K562 (cell line): ENCODE measurements around the gene ZBED2. TPM values are rescaled to one million over a fixed set of nuclear protein-coding genes. Genes with fewer than 3 reads are reported as not detected.

Source experiments
- ATAC-seq: fragments of 200-7000 bp; cut with Tn5 transposase; 3 replicates; pipeline ENCODE4 v1.9.1; 2020; ENCODE audit warnings: moderate library complexity
- BruUV-seq: library from RNA; stranded (reverse); fragments of 400-500 nt; replicated peaks from 2 replicates; lab custom pipeline; 2021; lab: Mats Ljungman, UMichigan
- CTCF ChIA-PET: fragments of 300-600 bp; formaldehyde crosslinking; extraction: SDS; loops from one replicate; lab custom pipeline; 2021; ENCODE audit warnings: low intra/inter-chr PET ratio; lab: Yijun Ruan, JAX
- POLR2A ChIA-PET: fragments of 300-600, 350-650 bp; sonication (Branson Sonifier 250); formaldehyde crosslinking; extraction: SDS; loops from one replicate; lab custom pipeline; 2021; ENCODE audit warnings: antibody characterized with exemption, inconsistent platforms; lab: Yijun Ruan, JAX
- DNase-seq, 4 experiments: peaks; one replicate each; pipeline versions ENCODE4 v3.0.0 to v3.0.0-alpha.2; 2011 to 2018; ENCODE audit warnings: low spot score in 3 of 4, mixed read lengths in 3 of 4; ENCODE audit errors: extremely low read depth in 1 of 4
- FAIRE-seq: peaks from 2 replicates; lab custom pipeline; 2011; peaks lifted over from hg19 to GRCh38; lab: Jason Lieb, UNC
- H2AFZ ChIP-seq: 2 replicates; pipeline ENCODE4 v1.6.0; 2011; ENCODE audit warnings: low read depth, low read length, control low read depth, inconsistent platforms
- H3K27ac ChIP-seq: fragments of 200-600 bp; 3 replicates; pipeline ENCODE4 v1.8.0; 2011; ENCODE audit warnings: low read depth, mild to moderate bottlenecking, control low read depth, inconsistent platforms, low read length, moderate library complexity, mixed read lengths; ENCODE audit errors: extremely low read depth
- H3K27me3 ChIP-seq, 2 experiments: fragments of 300-600 bp in 1 of 2; 2 replicates in 1 of 2; 3 replicates in 1 of 2; pipeline versions ENCODE4 v1.6.0 to v1.8.0; 2011; ENCODE audit warnings: inconsistent platforms in 2 of 2, low read length in 2 of 2, mild to moderate bottlenecking in 1 of 2, mixed read lengths in 1 of 2, moderate library complexity in 1 of 2; ENCODE audit not compliant: control insufficient read depth in 2 of 2, insufficient read depth in 2 of 2
- H3K36me3 ChIP-seq: fragments of 300-600 bp; 3 replicates; pipeline ENCODE4 v1.8.0; 2011; ENCODE audit warnings: mild to moderate bottlenecking, low read length, inconsistent platforms; ENCODE audit not compliant: control insufficient read depth, insufficient read depth
- H3K4me1 ChIP-seq, 2 experiments: fragments of 200-600 bp in 1 of 2; replicated peaks in 1 of 2; 2 replicates in 1 of 2; 3 replicates in 1 of 2; pipeline versions ENCODE4 v1.5.1 to v1.8.0; 2011; ENCODE audit warnings: inconsistent platforms in 2 of 2, low read length in 2 of 2, mild to moderate bottlenecking in 1 of 2, mixed read lengths in 1 of 2, moderate library complexity in 1 of 2; ENCODE audit not compliant: control insufficient read depth in 2 of 2, insufficient read depth in 2 of 2
- H3K4me2 ChIP-seq: 2 replicates; pipeline ENCODE4 v1.6.1; 2011; ENCODE audit warnings: low read length, control low read depth, inconsistent platforms, mixed read lengths; ENCODE audit not compliant: insufficient read depth
- H3K4me3 ChIP-seq: fragments of 200-600 bp; sonication (generic), shearing (Covaris generic); 2 replicates; pipeline ENCODE4 v1.5.1; 2016; ENCODE audit warnings: control low read depth, inconsistent platforms
- H3K79me2 ChIP-seq: fragments of 200-600 bp; 3 replicates; pipeline ENCODE4 v1.8.0; 2011; ENCODE audit warnings: low read length, inconsistent platforms; ENCODE audit not compliant: control insufficient read depth, insufficient read depth
- H3K9ac ChIP-seq, 2 experiments: 2 replicates each; pipeline versions ENCODE4 v1.6.0 to v1.6.1; 2011; ENCODE audit warnings: low read depth in 2 of 2, low read length in 2 of 2, control low read depth in 1 of 2, inconsistent platforms in 1 of 2, mild to moderate bottlenecking in 1 of 2, mixed read lengths in 1 of 2; ENCODE audit not compliant: insufficient read depth in 1 of 2
- H3K9me1 ChIP-seq: one replicate; pipeline ENCODE4 v1.6.0; 2011; ENCODE audit warnings: inconsistent platforms, mild to moderate bottlenecking, low read length, moderate library complexity; ENCODE audit not compliant: control insufficient read depth, insufficient read depth
- H3K9me3 ChIP-seq: replicated peaks from 2 replicates; pipeline ENCODE4 v1.5.1; 2011; ENCODE audit warnings: low read depth, low read length, inconsistent platforms; ENCODE audit not compliant: control insufficient read depth, insufficient read depth
- H4K20me1 ChIP-seq: replicated peaks from 2 replicates; pipeline ENCODE4 v1.6.1; 2011; ENCODE audit warnings: low read length, inconsistent platforms, mixed read lengths; ENCODE audit not compliant: control insufficient read depth, insufficient read depth
- ARNT ChIP-seq, 2 experiments: fragments of 450-650 bp; IDR thresholded peaks; 2 replicates each; pipeline ENCODE4 v1.6.1; 2016; ENCODE audit warnings: mild to moderate bottlenecking in 1 of 2
- C11orf30 ChIP-seq: fragments of 450-650 bp; IDR thresholded peaks from 2 replicates; pipeline ENCODE4 v1.6.1; 2016; ENCODE audit warnings: low read depth, mild to moderate bottlenecking
- FOXA3 ChIP-seq, 2 experiments: fragments of 450-650 bp in 1 of 2; sonication (generic) in 1 of 2; formaldehyde crosslinking; IDR thresholded peaks in 1 of 2; conservative IDR thresholded peaks in 1 of 2; 2 replicates each; pipeline versions ENCODE4 v1.4.0 to v1.8.0; 2020 to 2022; ENCODE audit warnings: mild to moderate bottlenecking in 2 of 2, missing genetic modification reagents in 1 of 2
- MBD2 ChIP-seq: sonication (generic); IDR thresholded peaks from 2 replicates; pipeline ENCODE4 v1.6.1; 2016; ENCODE audit warnings: low read depth, borderline replicate concordance
- NCOA2 ChIP-seq, 2 experiments: fragments of 450-650 bp; IDR thresholded peaks; 2 replicates each; pipeline ENCODE4 v1.6.1; 2018; ENCODE audit warnings: mild to moderate bottlenecking in 2 of 2, moderate library complexity in 1 of 2; ENCODE audit not compliant: partially characterized antibody in 2 of 2
- NEUROD1 ChIP-seq: fragments of 150-350 bp; IDR thresholded peaks from 2 replicates; pipeline ENCODE4 v1.6.1; 2014; ENCODE audit warnings: borderline replicate concordance, low read length, low read depth; ENCODE audit not compliant: partially characterized antibody
- POLR2A ChIP-seq: fragments of 450-650 bp; conservative IDR thresholded peaks from 2 replicates; pipeline ENCODE4 v1.6.1; 2016
- PTBP1 ChIP-seq: fragments of 200-400 bp; formaldehyde crosslinking; IDR thresholded peaks from 2 replicates; pipeline ENCODE4 v1.6.1; 2017; ENCODE audit warnings: low read depth, low read length
- RBM34 ChIP-seq: fragments of 200-400 bp; formaldehyde crosslinking; IDR thresholded peaks from 2 replicates; pipeline ENCODE4 v1.6.1; 2018; ENCODE audit warnings: low read length, borderline replicate concordance; ENCODE audit not compliant: insufficient read depth
- RFX7 ChIP-seq: fragments of 250-450 bp; sonication (Bioruptor Pico); IDR thresholded peaks from 2 replicates; pipeline ENCODE4 v1.5.1; 2021; ENCODE audit warnings: mild to moderate bottlenecking
- SMARCA4 ChIP-seq: fragments of 450-650 bp; IDR thresholded peaks from 2 replicates; pipeline ENCODE4 v1.6.1; 2016
- SMARCB1 ChIP-seq: IDR thresholded peaks from 2 replicates; pipeline ENCODE4 v1.6.1; 2011; ENCODE audit warnings: improper control_type of control experiment, low read depth; ENCODE audit not compliant: insufficient read length
- SREBF2 ChIP-seq: sonication (generic); formaldehyde crosslinking; IDR thresholded peaks from 2 replicates; pipeline ENCODE4 v1.4.0; 2020; ENCODE audit warnings: mild to moderate bottlenecking, missing genetic modification reagents
- TBL1XR1 ChIP-seq, 2 experiments: IDR thresholded peaks; 2 replicates each; pipeline ENCODE4 v1.6.1; 2012; ENCODE audit warnings: improper control_type of control experiment in 2 of 2, low read length in 2 of 2, mild to moderate bottlenecking in 1 of 2
- ZC3H8 ChIP-seq: fragments of 450-650 bp; IDR thresholded peaks from 2 replicates; pipeline ENCODE4 v1.6.1; 2017
- ZNF436 ChIP-seq: fragments of 250-450, 450-650 bp; sonication (Bioruptor Pico); formaldehyde crosslinking; IDR thresholded peaks from 2 replicates; pipeline ENCODE4 v1.7.0; 2020; ENCODE audit warnings: mild to moderate bottlenecking
- in situ Hi-C: fragments of 300-500 bp; cut with MboI; formaldehyde crosslinking; loops from 4 replicates; pipeline ENCODE4 v1.15.0; 2018; ENCODE audit warnings: inconsistent platforms, mixed read lengths
- intact Hi-C: fragments of 100-400 bp; cut with micrococcal nuclease; formaldehyde crosslinking; loops from 2 replicates; pipeline ENCODE4 v1.14.2; 2022
- polyA plus RNA-seq, 8 experiments: library from polyadenylated mRNA; depleted of rRNA in 4 of 8; stranded (reverse) in 5 of 8; unstranded in 3 of 8; fragments of >200 nt; fragmentation: Nextera tagmentation in 2 of 8; fragmentation: Illumina TruSeq in 1 of 8; extraction: Ambion mirVana in 2 of 8; extraction: Trizol in 1 of 8; gene quantifications; 2 replicates each; pipeline versions ENCODE4 v1.2.1 to v1.2.3, GENCODE V29; 2011 to 2014; ENCODE audit warnings: inconsistent platforms in 1 of 8, missing spikeins in 1 of 8
- total RNA-seq, 7 experiments: library from RNA; depleted of rRNA in 6 of 7; stranded (reverse); fragments of >200 nt in 6 of 7; fragmentation: Illumina TruSeq in 2 of 7; extraction: Trizol in 2 of 7; gene quantifications; 2 replicates each; pipeline versions ENCODE4 v1.2.1 to v1.2.3, GENCODE V29; 2011 to 2021; ENCODE audit warnings: low replicate concordance in 1 of 7
- TF ChIP-seq, protein P1 (sequence below): sonication (generic); formaldehyde crosslinking; IDR thresholded peaks from 2 replicates; pipeline ENCODE4 v1.8.1; 2023; ENCODE audit warnings: mild to moderate bottlenecking, missing genetic modification reagents
- TF ChIP-seq, protein P2 (sequence below), 2 experiments: IDR thresholded peaks in 1 of 2; conservative IDR thresholded peaks in 1 of 2; 2 replicates each; pipeline ENCODE4 v1.6.1; 2016; ENCODE audit warnings: low read depth in 2 of 2, mild to moderate bottlenecking in 1 of 2, missing compliant biosample characterization in 1 of 2, missing genetic modification characterization in 1 of 2, moderate library complexity in 1 of 2

The ZBED2 gene
- total and polyA plus RNA-seq, 9 of the 15 experiments (the other 6 are each of a cell fraction or from before 2014, with no cell fraction given): 0.11 TPM; not detected in 8

DNA sequence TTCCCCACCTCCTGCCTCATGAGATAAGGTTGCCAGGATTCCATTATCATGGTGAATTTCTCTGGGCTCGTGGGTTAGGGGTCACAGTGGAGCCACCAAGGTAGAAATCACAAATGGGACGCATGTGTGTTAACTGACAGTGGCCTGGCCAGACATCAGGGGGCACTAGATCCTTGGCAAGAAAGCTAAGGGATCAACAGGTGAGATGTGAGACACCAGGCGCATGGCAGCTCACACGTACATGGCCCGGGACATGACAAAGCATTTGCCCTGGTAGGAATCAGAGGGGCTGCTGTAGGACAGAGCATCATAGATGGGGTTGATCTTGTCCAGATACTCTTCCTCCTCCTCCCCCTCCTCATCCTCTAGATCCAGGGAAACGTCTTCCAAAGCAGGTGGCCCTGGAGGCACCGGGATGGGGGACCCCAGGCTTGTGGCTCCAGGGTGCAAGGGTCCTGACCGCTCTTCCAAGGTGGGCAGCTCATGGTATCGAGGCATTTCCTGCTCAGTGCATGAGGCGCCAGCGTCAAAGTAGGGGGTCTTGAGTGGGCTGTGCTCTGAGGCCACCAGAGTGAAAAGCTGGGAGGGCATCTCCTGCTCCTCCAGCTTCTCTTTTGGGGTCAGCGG, 24.6 kb downstream of the ZBED2 start (continued):
- TF ChIP-seq FOXA3 (CRISPR knock-in tag; conservative IDR thresholded peaks at IDR 0.05 in 1 of 2, IDR thresholded peaks at IDR 0.05 in 1 of 2) (no peak), RFX7 (CRISPR knock-in tag) (no peak), ZNF436 (no peak)
- TF ChIP-seq, protein P1, sequence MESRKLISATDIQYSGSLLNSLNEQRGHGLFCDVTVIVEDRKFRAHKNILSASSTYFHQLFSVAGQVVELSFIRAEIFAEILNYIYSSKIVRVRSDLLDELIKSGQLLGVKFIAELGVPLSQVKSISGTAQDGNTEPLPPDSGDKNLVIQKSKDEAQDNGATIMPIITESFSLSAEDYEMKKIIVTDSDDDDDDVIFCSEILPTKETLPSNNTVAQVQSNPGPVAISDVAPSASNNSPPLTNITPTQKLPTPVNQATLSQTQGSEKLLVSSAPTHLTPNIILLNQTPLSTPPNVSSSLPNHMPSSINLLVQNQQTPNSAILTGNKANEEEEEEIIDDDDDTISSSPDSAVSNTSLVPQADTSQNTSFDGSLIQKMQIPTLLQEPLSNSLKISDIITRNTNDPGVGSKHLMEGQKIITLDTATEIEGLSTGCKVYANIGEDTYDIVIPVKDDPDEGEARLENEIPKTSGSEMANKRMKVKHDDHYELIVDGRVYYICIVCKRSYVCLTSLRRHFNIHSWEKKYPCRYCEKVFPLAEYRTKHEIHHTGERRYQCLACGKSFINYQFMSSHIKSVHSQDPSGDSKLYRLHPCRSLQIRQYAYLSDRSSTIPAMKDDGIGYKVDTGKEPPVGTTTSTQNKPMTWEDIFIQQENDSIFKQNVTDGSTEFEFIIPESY: no peak

DNA sequence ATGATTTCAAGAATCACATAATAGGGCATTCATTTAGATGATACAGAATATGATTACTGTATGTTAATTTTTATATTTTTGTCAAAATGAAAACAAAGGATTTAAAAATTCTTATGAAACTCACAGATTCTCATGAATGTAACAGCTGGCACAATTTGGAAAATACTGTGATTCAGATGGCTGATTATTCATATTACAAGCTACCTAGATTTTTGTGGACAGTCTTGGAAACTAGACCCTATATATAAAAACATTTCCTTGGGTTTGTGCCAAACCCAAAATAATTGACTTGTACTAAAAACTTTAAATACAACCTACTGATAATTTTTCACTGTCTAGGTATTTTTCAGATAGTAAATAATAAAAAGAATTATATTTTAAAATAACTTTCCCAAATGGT, 26.2 kb downstream of the ZBED2 start:
- no peak overlapping the region for H3K27ac ChIP-seq
- H3K4me2 ChIP-seq: no peak overlapping the region
- FAIRE-seq: no peak
- H4K20me1 ChIP-seq: no peaks in the 10 kb centered on the region
- no peaks in the 10 kb centered on the region for H3K79me2 ChIP-seq
- H3K4me3 ChIP-seq: no peak overlapping the region
- TF ChIP-seq C11orf30 (no peak), MBD2 (no peak), ARNT (IDR thresholded peaks at IDR 0.05) (no peak), NCOA2 (IDR thresholded peaks at IDR 0.05; ENCODE audit: partially characterized antibody in 2 of 2) (no peak), ZC3H8 (no peak), NEUROD1 (no peak), PTBP1 (no peak), SREBF2 (CRISPR knock-in tag) (no peak), POLR2A (no peak), RBM34 (no peak), TBL1XR1 (IDR thresholded peaks at IDR 0.05; ENCODE audit: low read length in 2 of 2) (no peak), SMARCB1 (no peak), SMARCA4 (no peak)
- TF ChIP-seq, protein P2, sequence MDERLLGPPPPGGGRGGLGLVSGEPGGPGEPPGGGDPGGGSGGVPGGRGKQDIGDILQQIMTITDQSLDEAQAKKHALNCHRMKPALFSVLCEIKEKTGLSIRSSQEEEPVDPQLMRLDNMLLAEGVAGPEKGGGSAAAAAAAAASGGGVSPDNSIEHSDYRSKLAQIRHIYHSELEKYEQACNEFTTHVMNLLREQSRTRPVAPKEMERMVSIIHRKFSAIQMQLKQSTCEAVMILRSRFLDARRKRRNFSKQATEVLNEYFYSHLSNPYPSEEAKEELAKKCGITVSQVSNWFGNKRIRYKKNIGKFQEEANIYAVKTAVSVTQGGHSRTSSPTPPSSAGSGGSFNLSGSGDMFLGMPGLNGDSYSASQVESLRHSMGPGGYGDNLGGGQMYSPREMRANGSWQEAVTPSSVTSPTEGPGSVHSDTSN (CRISPR knock-in tag; IDR thresholded peaks at IDR 0.05; ENCODE audit: low read depth): no peak
- TF ChIP-seq, protein P2 (tag; conservative IDR thresholded peaks at IDR 0.05; ENCODE audit: low read depth): no peak
- no peaks in the 10 kb centered on the region for H3K9me1 ChIP-seq
- intact Hi-C loops: no loop called here
- CTCF ChIA-PET: no interaction called here
- DNase-seq: no peak
- H3K36me3 ChIP-seq: no peaks in the 10 kb centered on the region
- no peak overlapping the region for H3K9ac ChIP-seq
- no peak overlapping the region for H2AFZ ChIP-seq
- POLR2A ChIA-PET: no interaction called here
- no peaks in the 10 kb centered on the region for H3K9me3 ChIP-seq
- ATAC-seq: no peak
- H3K27me3 ChIP-seq: no peaks in the 10 kb centered on the region
- H3K4me1 ChIP-seq: no peaks in the 10 kb centered on the region
- BruUV-seq: no TSS peak
- in situ Hi-C loops: no loop called here
